ENCODE results near the gene DDR1. TPM values are rescaled to one million over a fixed set of nuclear protein-coding genes. Genes with fewer than 3 reads are reported as not detected.

The DDR1 gene
- total RNA-seq, 1 experiment from 2014 or later: 95.2 TPM

- no peak for ATAC-seq
- intact Hi-C loops (cut with micrococcal nuclease; ENCODE audit: unreplicated experiment): no loop called here
- H3K4me3 ChIP-seq (ENCODE audit: low read depth in 2 of 2, low read length in 2 of 2): no peak overlapping the region
- CTCF ChIA-PET: no interaction called here
- no TSS peak for BruUV-seq (replicated peaks)
- no peaks in the 10 kb centered on the region for H3K9me3 ChIP-seq (ENCODE audit: control insufficient read depth, insufficient read depth, low read depth, low read length)
- H3K27me3 ChIP-seq (ENCODE audit: control insufficient read depth, insufficient read depth, low read length): no peaks in the 10 kb centered on the region
- TF ChIP-seq CTCF (IDR thresholded peaks at IDR 0.05): no peak
- no peak for TF ChIP-seq POLR2AphosphoS5 (IDR thresholded peaks at IDR 0.05; ENCODE audit: low read depth, low read length)
- no peak for TF ChIP-seq REST (IDR thresholded peaks at IDR 0.05; ENCODE audit: insufficient read depth in 1 of 2, low read depth in 2 of 2, low read length in 1 of 2)
- TF ChIP-seq TCF7L2 (IDR thresholded peaks at IDR 0.05; ENCODE audit: low read depth, low read length): no peak
- POLR2A ChIA-PET: no interaction called here
- DNase-seq (ENCODE audit: low read depth, low spot score): no peak
- H3K4me1 ChIP-seq (ENCODE audit: control insufficient read depth, insufficient read depth, low read length): peaks cover 14% of the 10 kb centered on the region
- H3K36me3 ChIP-seq (ENCODE audit: control insufficient read depth, insufficient read depth, low read length): no peaks in the 10 kb centered on the region
- in situ Hi-C loops (cut with HindIII; ENCODE audit: low pct_unique_long_range_greater_than_20kb, low sequenced_read_pairs): no loop called here
- no peak overlapping the region for H3K27ac ChIP-seq (ENCODE audit: low read length)
Observed at GRCh38 chr6:30837870-30838269, 46.4 kb upstream of the DDR1 start.

- POLR2A ChIA-PET: no interaction called here
- no peak for TF ChIP-seq TCF7L2 (IDR thresholded peaks at IDR 0.05; ENCODE audit: low read depth, low read length)
- no peak for TF ChIP-seq CTCF (IDR thresholded peaks at IDR 0.05)
- TF ChIP-seq REST (IDR thresholded peaks at IDR 0.05; ENCODE audit: insufficient read depth in 1 of 2, low read depth in 2 of 2, low read length in 1 of 2): no peak
- TF ChIP-seq POLR2AphosphoS5 (IDR thresholded peaks at IDR 0.05; ENCODE audit: low read depth, low read length): no peak
- TF ChIP-seq SIN3A (IDR thresholded peaks at IDR 0.05; ENCODE audit: borderline replicate concordance, insufficient read depth, low read depth, low read length): no peak
- in situ Hi-C loops (cut with HindIII; ENCODE audit: low pct_unique_long_range_greater_than_20kb, low sequenced_read_pairs): no loop called here
- H3K9me3 ChIP-seq (ENCODE audit: control insufficient read depth, insufficient read depth, low read depth, low read length): no peaks in the 10 kb centered on the region
- BruUV-seq (replicated peaks): no TSS peak
- no peak overlapping the region for H3K4me3 ChIP-seq (ENCODE audit: low read depth in 2 of 2, low read length in 2 of 2)
- DNase-seq (ENCODE audit: low read depth, low spot score) (no peak), ATAC-seq (no peak)
- CTCF ChIA-PET: no interaction called here
- intact Hi-C loops (cut with micrococcal nuclease; ENCODE audit: unreplicated experiment): no loop called here
- H3K36me3 ChIP-seq (ENCODE audit: control insufficient read depth, insufficient read depth, low read length): no peaks in the 10 kb centered on the region
- H3K27me3 ChIP-seq (ENCODE audit: control insufficient read depth, insufficient read depth, low read length): no peaks in the 10 kb centered on the region
- H3K4me1 ChIP-seq (ENCODE audit: control insufficient read depth, insufficient read depth, low read length): peaks cover 32% of the 10 kb centered on the region
- peak overlapping the region; percentile 30; the same call in 1 of the 2 replicates for H3K27ac ChIP-seq (ENCODE audit: low read length)
Observed at GRCh38 chr6:30839671-30840070, 44.6 kb upstream of the DDR1 start.

Measured in Panc1 (cell line).